ENCODE measurements around the gene RPS4Y2. TPM values are rescaled to one million over a fixed set of nuclear protein-coding genes. Genes with fewer than 3 reads are reported as not detected.

Gene RPS4Y2
- not detected in 2 replicates for total RNA-seq

GRCh38 chrY:20755808-20756207 is at the start of gene RPS4Y2:
Gene RPS4Y2, plus strand, starts transcription at chrY:20756108. Its CDS starts 56 bp downstream, at chrY:20756164.
- no peak within 1 kb of the TSS for H3K27ac Mint-ChIP-seq
- H3K9me3 Mint-ChIP-seq: no peaks in the 10 kb centered on the region
- intact Hi-C loops (cut with micrococcal nuclease): no loop called here
- H3K36me3 Mint-ChIP-seq (ENCODE audit: low read depth): no peaks in the 10 kb centered on the region
- no peaks in the 10 kb centered on the region for H3K27me3 Mint-ChIP-seq (ENCODE audit: low read depth)
- H3K4me1 Mint-ChIP-seq (ENCODE audit: low read depth): peaks cover 2% of the 10 kb centered on the region
- DNase-seq (ENCODE audit: low spot score): no peak
- H3K4me3 Mint-ChIP-seq (ENCODE audit: low read depth): no peak within 1 kb of the TSS

- Mint-ChIP-seq H3K36me3 (ENCODE audit: low read depth) (no peaks in the 10 kb centered on the region), H3K9me3 (peaks cover 11% of the 10 kb centered on the region), H3K4me3 (ENCODE audit: low read depth) (no peak overlapping the region), H3K4me1 (ENCODE audit: low read depth) (peaks cover 11% of the 10 kb centered on the region), H3K27me3 (ENCODE audit: low read depth) (no peaks in the 10 kb centered on the region), H3K27ac (no peak overlapping the region)
- intact Hi-C loops (cut with micrococcal nuclease): no loop called here
- no peak for DNase-seq (ENCODE audit: low spot score)
Observed at GRCh38 chrY:20714391-20714790, 41.5 kb upstream of the RPS4Y2 start.

DNA sequence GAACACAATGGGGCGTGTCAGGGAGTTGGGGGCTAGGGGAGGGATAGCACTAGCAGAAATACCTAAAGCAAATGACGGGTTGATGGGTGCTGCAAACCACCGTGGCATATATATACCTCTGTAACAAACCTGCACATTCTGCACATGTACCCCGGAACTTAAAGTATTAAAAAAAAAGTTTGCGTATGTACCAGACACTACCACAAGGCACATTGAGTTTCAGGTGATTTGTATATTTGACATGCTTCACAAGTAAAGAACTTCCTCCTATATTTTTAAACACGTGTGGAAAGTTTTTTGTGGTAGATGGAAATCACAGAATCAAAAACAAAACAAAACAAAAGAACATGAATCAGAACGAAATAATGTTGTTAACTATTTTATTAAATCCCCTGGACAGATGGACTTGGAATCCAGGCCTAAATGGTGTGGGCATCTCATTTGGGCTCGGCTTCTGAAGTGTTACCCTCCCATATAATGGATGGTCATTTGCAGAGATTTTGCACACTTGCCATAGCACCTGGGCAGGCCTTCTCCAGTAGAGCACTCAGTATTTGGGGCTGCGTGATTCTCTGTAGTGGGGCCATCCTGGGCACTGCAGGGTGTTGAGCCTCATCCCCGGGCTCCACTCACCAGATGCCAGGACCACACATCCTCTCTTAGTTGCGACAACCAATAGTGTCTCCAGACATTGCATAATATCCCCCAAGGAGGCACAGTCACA is 29.6 kb upstream of the RPS4Y2 start:
- H3K4me1 Mint-ChIP-seq (ENCODE audit: low read depth): no peaks in the 10 kb centered on the region
- no peak overlapping the region for H3K27ac Mint-ChIP-seq
- intact Hi-C loops (cut with micrococcal nuclease): no loop called here
- no peaks in the 10 kb centered on the region for H3K9me3 Mint-ChIP-seq
- DNase-seq (ENCODE audit: low spot score): no peak
- no peaks in the 10 kb centered on the region for H3K27me3 Mint-ChIP-seq (ENCODE audit: low read depth)
- no peak overlapping the region for H3K4me3 Mint-ChIP-seq (ENCODE audit: low read depth)
- H3K36me3 Mint-ChIP-seq (ENCODE audit: low read depth): no peaks in the 10 kb centered on the region

GRCh38 chrY:20735200-20735599 is 20.7 kb upstream of the RPS4Y2 start:
- H3K27ac Mint-ChIP-seq: no peak overlapping the region
- peaks cover 12% of the 10 kb centered on the region for H3K4me1 Mint-ChIP-seq (ENCODE audit: low read depth)
- H3K4me3 Mint-ChIP-seq (ENCODE audit: low read depth): no peak overlapping the region
- H3K27me3 Mint-ChIP-seq (ENCODE audit: low read depth): no peaks in the 10 kb centered on the region
- H3K36me3 Mint-ChIP-seq (ENCODE audit: low read depth): no peaks in the 10 kb centered on the region
- intact Hi-C loops (cut with micrococcal nuclease): no loop called here
- DNase-seq (ENCODE audit: low spot score): no peak
- H3K9me3 Mint-ChIP-seq: no peaks in the 10 kb centered on the region

- no peaks in the 10 kb centered on the region for H3K9me3 Mint-ChIP-seq
- H3K36me3 Mint-ChIP-seq (ENCODE audit: low read depth): no peaks in the 10 kb centered on the region
- peaks cover 28% of the 10 kb centered on the region for H3K4me1 Mint-ChIP-seq (ENCODE audit: low read depth)
- no peak for DNase-seq (ENCODE audit: low spot score)
- no peak overlapping the region for H3K27ac Mint-ChIP-seq
- no peak overlapping the region for H3K4me3 Mint-ChIP-seq (ENCODE audit: low read depth)
- intact Hi-C loops (cut with micrococcal nuclease): loop anchor here (1.0 to 10.0 kb wide), 3 partner anchors 75 to 525 kb away; no protein-coding TSS in a partner anchor
- no peaks in the 10 kb centered on the region for H3K27me3 Mint-ChIP-seq (ENCODE audit: low read depth)
Observed at GRCh38 chrY:20739806-20740205, 16.1 kb upstream of the RPS4Y2 start.

DNA sequence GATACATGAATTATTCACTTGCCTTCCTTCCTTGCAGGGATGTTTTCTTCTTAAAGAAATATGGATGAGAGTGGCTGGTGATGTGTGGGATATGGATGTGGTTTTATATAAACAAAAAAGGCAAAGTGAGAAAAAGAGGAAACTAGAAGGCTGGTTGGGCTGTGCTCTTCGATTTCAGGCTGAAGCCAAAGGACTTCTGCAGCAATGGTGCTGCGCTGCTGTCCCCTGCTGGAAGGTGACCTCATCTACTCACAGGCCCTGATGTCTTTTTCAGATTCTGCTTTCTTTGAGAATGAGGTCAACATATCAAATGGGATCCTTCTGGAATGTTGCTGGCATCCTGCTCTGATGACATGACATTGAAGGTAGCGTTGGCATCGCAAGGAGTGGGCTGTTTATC is 15.3 kb upstream of the RPS4Y2 start:
- DNase-seq (ENCODE audit: low spot score): no peak
- Mint-ChIP-seq H3K9me3 (no peaks in the 10 kb centered on the region), H3K36me3 (ENCODE audit: low read depth) (no peaks in the 10 kb centered on the region), H3K27ac (no peak overlapping the region), H3K27me3 (ENCODE audit: low read depth) (no peaks in the 10 kb centered on the region), H3K4me1 (ENCODE audit: low read depth) (peaks cover 36% of the 10 kb centered on the region), H3K4me3 (ENCODE audit: low read depth) (no peak overlapping the region)
- intact Hi-C loops (cut with micrococcal nuclease): loop anchor here (1.0 to 10.0 kb wide), 3 partner anchors 74 to 524 kb away; no protein-coding TSS in a partner anchor

GRCh38 chrY:20745060-20745459 is 10.8 kb upstream of the RPS4Y2 start:
- no peaks in the 10 kb centered on the region for H3K27me3 Mint-ChIP-seq (ENCODE audit: low read depth)
- no peaks in the 10 kb centered on the region for H3K36me3 Mint-ChIP-seq (ENCODE audit: low read depth)
- DNase-seq (ENCODE audit: low spot score): peak; percentile 35
- no peak overlapping the region for H3K4me3 Mint-ChIP-seq (ENCODE audit: low read depth)
- intact Hi-C loops (cut with micrococcal nuclease): loop anchor here (5.0 to 10.0 kb wide), 3 partner anchors 70 to 520 kb away; no protein-coding TSS in a partner anchor
- H3K27ac Mint-ChIP-seq: peak overlapping the region; percentile 61
- no peaks in the 10 kb centered on the region for H3K9me3 Mint-ChIP-seq
- peaks cover 59% of the 10 kb centered on the region for H3K4me1 Mint-ChIP-seq (ENCODE audit: low read depth)

DNA sequence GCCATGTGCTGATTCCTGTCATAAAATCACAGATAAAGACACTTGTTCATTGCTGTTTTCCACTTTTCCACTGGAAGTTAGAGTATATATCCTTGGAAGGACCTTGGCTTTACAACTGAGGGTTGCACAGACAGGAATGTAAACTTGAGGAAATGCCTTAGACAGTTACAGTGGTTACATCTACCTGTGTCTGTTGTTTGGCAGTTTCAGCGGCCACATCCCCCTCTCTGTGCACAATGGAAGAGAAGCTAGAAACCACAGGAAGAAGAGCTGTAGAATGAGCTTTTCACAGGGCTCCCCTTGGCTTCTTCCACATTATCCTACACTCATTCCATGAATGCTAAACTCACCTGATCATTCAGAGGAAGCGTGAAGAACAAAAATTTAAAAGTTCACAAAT is 9.0 kb upstream of the RPS4Y2 start:
- peak overlapping the region; percentile 63 for H3K27ac Mint-ChIP-seq
- H3K9me3 Mint-ChIP-seq: no peaks in the 10 kb centered on the region
- no peak for DNase-seq (ENCODE audit: low spot score)
- H3K36me3 Mint-ChIP-seq (ENCODE audit: low read depth): no peaks in the 10 kb centered on the region
- H3K4me3 Mint-ChIP-seq (ENCODE audit: low read depth): peak overlapping the region; percentile 21
- no peaks in the 10 kb centered on the region for H3K27me3 Mint-ChIP-seq (ENCODE audit: low read depth)
- H3K4me1 Mint-ChIP-seq (ENCODE audit: low read depth): peaks cover 56% of the 10 kb centered on the region
- intact Hi-C loops (cut with micrococcal nuclease): loop anchor here (2.0 to 10.0 kb wide), 4 partner anchors 68 to 518 kb away; no protein-coding TSS in a partner anchor

- intact Hi-C loops (cut with micrococcal nuclease): no loop called here
- H3K9me3 Mint-ChIP-seq: no peaks in the 10 kb centered on the region
- H3K4me3 Mint-ChIP-seq (ENCODE audit: low read depth): peak overlapping the region; percentile 20
- no peaks in the 10 kb centered on the region for H3K27me3 Mint-ChIP-seq (ENCODE audit: low read depth)
- H3K27ac Mint-ChIP-seq: peak overlapping the region; percentile 30
- H3K36me3 Mint-ChIP-seq (ENCODE audit: low read depth): peaks cover 5% of the 10 kb centered on the region
- no peak for DNase-seq (ENCODE audit: low spot score)
- H3K4me1 Mint-ChIP-seq (ENCODE audit: low read depth): peaks cover 43% of the 10 kb centered on the region
Observed at GRCh38 chrY:20763869-20764268, 8.0 kb downstream of the RPS4Y2 start.

- Mint-ChIP-seq H3K4me1 (ENCODE audit: low read depth) (peaks cover 52% of the 10 kb centered on the region), H3K4me3 (ENCODE audit: low read depth) (no peak overlapping the region), H3K27me3 (ENCODE audit: low read depth) (no peaks in the 10 kb centered on the region), H3K27ac (no peak overlapping the region), H3K36me3 (ENCODE audit: low read depth) (peaks cover 5% of the 10 kb centered on the region), H3K9me3 (no peaks in the 10 kb centered on the region)
- DNase-seq (ENCODE audit: low spot score): no peak
- intact Hi-C loops (cut with micrococcal nuclease): no loop called here
Observed at GRCh38 chrY:20765117-20765516, 9.2 kb downstream of the RPS4Y2 start.

DNA sequence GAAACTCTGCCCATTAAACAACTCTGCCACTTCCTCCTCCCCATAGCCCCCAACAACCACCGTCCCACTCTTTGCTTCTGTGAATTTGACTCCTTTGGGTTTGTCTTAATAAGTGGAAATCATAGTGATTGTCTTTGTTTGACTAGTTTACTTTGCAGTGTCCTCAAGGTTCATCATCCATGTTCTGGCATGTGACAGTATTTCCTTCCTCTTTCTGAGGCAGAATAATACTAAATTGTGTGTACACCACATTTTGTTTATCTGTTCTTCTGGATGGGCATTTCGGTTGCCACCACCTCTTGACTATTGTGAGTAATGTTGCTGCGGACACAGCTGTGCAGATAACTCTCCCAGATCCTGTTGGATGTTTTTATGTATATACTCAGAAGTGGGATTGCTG is 14.8 kb downstream of the RPS4Y2 start:
- Mint-ChIP-seq H3K4me3 (ENCODE audit: low read depth) (no peak overlapping the region), H3K36me3 (ENCODE audit: low read depth) (peaks cover 26% of the 10 kb centered on the region), H3K4me1 (ENCODE audit: low read depth) (peaks cover 60% of the 10 kb centered on the region), H3K27ac (no peak overlapping the region), H3K27me3 (ENCODE audit: low read depth) (no peaks in the 10 kb centered on the region), H3K9me3 (peaks cover 15% of the 10 kb centered on the region)
- no peak for DNase-seq (ENCODE audit: low spot score)
- intact Hi-C loops (cut with micrococcal nuclease): no loop called here

DNA sequence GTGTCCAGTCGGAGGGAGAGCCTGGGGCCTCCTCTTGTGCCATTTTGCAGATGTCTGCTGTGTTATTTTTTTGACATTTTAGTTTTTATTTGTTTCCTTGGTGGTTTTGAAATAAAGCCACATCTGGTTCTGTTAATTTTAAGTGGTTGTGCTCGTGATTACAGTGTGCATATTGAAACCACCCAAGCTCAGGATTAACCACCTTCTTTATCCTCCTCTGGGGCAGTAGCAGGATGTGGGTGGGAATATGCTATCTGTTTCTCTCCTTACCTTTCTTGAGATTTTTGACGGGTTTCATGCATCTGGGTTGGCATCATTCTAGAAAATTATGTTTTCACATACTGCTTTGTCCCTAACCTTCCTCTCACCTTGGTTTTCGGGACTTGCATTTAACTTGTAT is 20.2 kb downstream of the RPS4Y2 start:
- DNase-seq (ENCODE audit: low spot score): no peak
- Mint-ChIP-seq H3K27ac (peak overlapping the region; percentile 15), H3K36me3 (ENCODE audit: low read depth) (peaks cover 36% of the 10 kb centered on the region), H3K4me3 (ENCODE audit: low read depth) (no peak overlapping the region), H3K27me3 (ENCODE audit: low read depth) (no peaks in the 10 kb centered on the region), H3K4me1 (ENCODE audit: low read depth) (peaks cover 62% of the 10 kb centered on the region), H3K9me3 (peaks cover 15% of the 10 kb centered on the region)
- intact Hi-C loops (cut with micrococcal nuclease): no loop called here

GRCh38 chrY:20780104-20780654 is 24.3 kb downstream of the RPS4Y2 start:
- Mint-ChIP-seq H3K27me3 (ENCODE audit: low read depth) (no peaks in the 10 kb centered on the region), H3K4me3 (ENCODE audit: low read depth) (no peak overlapping the region), H3K9me3 (peaks cover 2% of the 10 kb centered on the region), H3K27ac (no peak overlapping the region), H3K36me3 (ENCODE audit: low read depth) (peaks cover 13% of the 10 kb centered on the region), H3K4me1 (ENCODE audit: low read depth) (peaks cover 57% of the 10 kb centered on the region)
- DNase-seq (ENCODE audit: low spot score): no peak
- intact Hi-C loops (cut with micrococcal nuclease): no loop called here
